ENCODE data around the gene SUPT5H.

- TF ChIP-seq CTCF (IDR thresholded peaks at IDR 0.05) (no peak), POLR2A (IDR thresholded peaks at IDR 0.05) (peak; percentile 99)
Measured at GRCh38 chr19:39406656-39407409, 38.5 kb upstream of the SUPT5H start, which contains the start of gene ZFP36.

Data from ovary (tissue), 3 donors.